Caco-2 (cell line): Measurements from ENCODE around the gene BMP7. TPM values are rescaled to one million over a fixed set of nuclear protein-coding genes. Genes with fewer than 3 reads are reported as not detected.

ENCODE experiments used
- BruUV-seq: library from RNA; stranded (reverse); fragments of 400-500 nt; replicated peaks from 2 replicates; lab custom pipeline; 2021; lab: Mats Ljungman, UMichigan
- CTCF ChIA-PET: fragments of 300-600 bp; sonication (Branson Sonifier 250); formaldehyde crosslinking; loops from one replicate; lab custom pipeline; 2022; ENCODE audit warnings: antibody characterized with exemption; lab: Charles Lee
- POLR2A ChIA-PET: fragments of 300-600 bp; sonication (Branson Sonifier 250); formaldehyde crosslinking; loops from one replicate; lab custom pipeline; 2022; ENCODE audit warnings: antibody characterized with exemption; lab: Charles Lee
- DNase-seq, 2 experiments: peaks; one replicate each; pipeline versions ENCODE4 v3.0.0 to v3.0.0-alpha.2; 2020 to 2022
- H3K27me3 ChIP-seq: replicated peaks from 2 replicates; pipeline ENCODE4 v1.6.0; 2011; ENCODE audit warnings: low read length; ENCODE audit not compliant: control insufficient read depth, insufficient read depth
- H3K36me3 ChIP-seq: 2 replicates; pipeline ENCODE4 v1.5.1; 2011; ENCODE audit warnings: low read length; ENCODE audit not compliant: control insufficient read depth, insufficient read depth
- H3K4me1 ChIP-seq: fragments of 250-450 bp; sonication (Bioruptor Pico); 2 replicates; pipeline ENCODE4 v1.5.1; 2020; ENCODE audit warnings: mild to moderate bottlenecking
- H3K4me3 ChIP-seq: 2 replicates; pipeline ENCODE4 v1.5.1; 2011; ENCODE audit warnings: low read depth, mild to moderate bottlenecking, control low read depth, low read length
- H3K9me3 ChIP-seq: fragments of 250-450 bp; sonication (Bioruptor Pico); 2 replicates; pipeline ENCODE4 v1.5.1; 2020; ENCODE audit warnings: mild to moderate bottlenecking, moderate library complexity
- H3K27ac Mint-ChIP-seq: one replicate; pipeline ENCODE4 v1.8.0; 2022; ENCODE audit warnings: mixed read lengths; ENCODE audit not compliant: unreplicated experiment
- H3K27me3 Mint-ChIP-seq: one replicate; pipeline ENCODE4 v1.8.0; 2022; ENCODE audit warnings: mixed read lengths; ENCODE audit not compliant: insufficient read depth, unreplicated experiment
- H3K36me3 Mint-ChIP-seq: one replicate; pipeline ENCODE4 v1.8.0; 2022; ENCODE audit warnings: mild to moderate bottlenecking, mixed read lengths; ENCODE audit not compliant: insufficient read depth, unreplicated experiment
- H3K4me1 Mint-ChIP-seq: one replicate; pipeline ENCODE4 v1.8.0; 2022; ENCODE audit warnings: low read depth, mixed read lengths; ENCODE audit not compliant: unreplicated experiment
- H3K4me3 Mint-ChIP-seq: one replicate; pipeline ENCODE4 v1.8.0; 2022; ENCODE audit warnings: mild to moderate bottlenecking, moderate library complexity, mixed read lengths; ENCODE audit not compliant: unreplicated experiment
- H3K9me3 Mint-ChIP-seq: one replicate; pipeline ENCODE4 v1.8.0; 2022; ENCODE audit warnings: mixed read lengths; ENCODE audit not compliant: unreplicated experiment
- intact Hi-C: fragments of 100-400 bp; cut with micrococcal nuclease; formaldehyde crosslinking; loops from one replicate; pipeline ENCODE4 v1.10.0; 2022; ENCODE audit not compliant: unreplicated experiment
- total RNA-seq: library from RNA; stranded (reverse); gene quantifications from 2 replicates; pipeline ENCODE4 v1.2.3, GENCODE V29; 2022
- TF ChIP-seq, protein P1 (sequence below), 2 experiments: fragments of 200-600 bp in 1 of 2; IDR thresholded peaks; 1 replicate in 1 of 2; 2 replicates in 1 of 2; pipeline versions ENCODE4 v1.5.1 to v1.8.0; 2011 to 2022; ENCODE audit warnings: antibody characterized with exemption in 1 of 2, control low read depth in 1 of 2, inconsistent platforms in 1 of 2, low read depth in 1 of 2, low read length in 1 of 2, mild to moderate bottlenecking in 1 of 2, moderate library complexity in 1 of 2; ENCODE audit not compliant: insufficient read depth in 1 of 2, severe bottlenecking in 1 of 2, unreplicated experiment in 1 of 2

Gene BMP7
- total RNA-seq, 1 experiment from 2014 or later, result 317 TPM

- no peak for DNase-seq
- H3K36me3 Mint-ChIP-seq, result peaks cover 91% of the 10 kb centered on the region
- no peaks in the 10 kb centered on the region for H3K27me3 Mint-ChIP-seq
- no peaks in the 10 kb centered on the region for H3K27me3 ChIP-seq
- peaks cover 19% of the 10 kb centered on the region for H3K4me1 Mint-ChIP-seq
- peaks cover 3% of the 10 kb centered on the region; the same call in 1 of the 2 replicates for H3K9me3 ChIP-seq
- H3K27ac Mint-ChIP-seq, result no peak overlapping the region
- intact Hi-C loops, result no loop called here
- H3K9me3 Mint-ChIP-seq, result peaks cover 10% of the 10 kb centered on the region
- ChIA-PET POLR2A (no interaction called here), CTCF (no interaction called here)
- TF ChIP-seq, protein P1, sequence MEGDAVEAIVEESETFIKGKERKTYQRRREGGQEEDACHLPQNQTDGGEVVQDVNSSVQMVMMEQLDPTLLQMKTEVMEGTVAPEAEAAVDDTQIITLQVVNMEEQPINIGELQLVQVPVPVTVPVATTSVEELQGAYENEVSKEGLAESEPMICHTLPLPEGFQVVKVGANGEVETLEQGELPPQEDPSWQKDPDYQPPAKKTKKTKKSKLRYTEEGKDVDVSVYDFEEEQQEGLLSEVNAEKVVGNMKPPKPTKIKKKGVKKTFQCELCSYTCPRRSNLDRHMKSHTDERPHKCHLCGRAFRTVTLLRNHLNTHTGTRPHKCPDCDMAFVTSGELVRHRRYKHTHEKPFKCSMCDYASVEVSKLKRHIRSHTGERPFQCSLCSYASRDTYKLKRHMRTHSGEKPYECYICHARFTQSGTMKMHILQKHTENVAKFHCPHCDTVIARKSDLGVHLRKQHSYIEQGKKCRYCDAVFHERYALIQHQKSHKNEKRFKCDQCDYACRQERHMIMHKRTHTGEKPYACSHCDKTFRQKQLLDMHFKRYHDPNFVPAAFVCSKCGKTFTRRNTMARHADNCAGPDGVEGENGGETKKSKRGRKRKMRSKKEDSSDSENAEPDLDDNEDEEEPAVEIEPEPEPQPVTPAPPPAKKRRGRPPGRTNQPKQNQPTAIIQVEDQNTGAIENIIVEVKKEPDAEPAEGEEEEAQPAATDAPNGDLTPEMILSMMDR (IDR thresholded peaks at IDR 0.05; ENCODE audit: insufficient read depth in 1 of 2, low read depth in 1 of 2, low read length in 1 of 2, severe bottlenecking in 1 of 2, unreplicated experiment in 1 of 2), result no peak
- BruUV-seq, result no TSS peak
- no peaks in the 10 kb centered on the region for H3K36me3 ChIP-seq
- H3K4me3 Mint-ChIP-seq, result no peak overlapping the region
- peaks cover 30% of the 10 kb centered on the region for H3K4me1 ChIP-seq
- H3K4me3 ChIP-seq, result no peak overlapping the region
These were observed 55.5 kb downstream of the BMP7 start for GRCh38 chr20:57210911-57211280.

GRCh38 chr20:57210054-57210910 lies 56.2 kb downstream of the BMP7 start:
- H3K27me3 Mint-ChIP-seq, result no peaks in the 10 kb centered on the region
- Histone ChIP-seq H3K36me3 (no peaks in the 10 kb centered on the region), H3K4me1 (peaks cover 30% of the 10 kb centered on the region), H3K4me3 (no peak overlapping the region), H3K27me3 (no peaks in the 10 kb centered on the region), H3K9me3 (peaks cover 3% of the 10 kb centered on the region; the same call in 1 of the 2 replicates)
- peak; percentile 51 to 79 for DNase-seq
- TF ChIP-seq, protein P1 (IDR thresholded peaks at IDR 0.05; ENCODE audit: insufficient read depth in 1 of 2, low read depth in 1 of 2, low read length in 1 of 2, severe bottlenecking in 1 of 2, unreplicated experiment in 1 of 2), result no peak
- ChIA-PET POLR2A (no interaction called here), CTCF (no interaction called here)
- intact Hi-C loops, result no loop called here
- peaks cover 91% of the 10 kb centered on the region for H3K36me3 Mint-ChIP-seq
- no TSS peak for BruUV-seq
- peaks cover 25% of the 10 kb centered on the region for H3K4me1 Mint-ChIP-seq
- H3K4me3 Mint-ChIP-seq, result no peak overlapping the region
- H3K9me3 Mint-ChIP-seq, result peaks cover 10% of the 10 kb centered on the region
- H3K27ac Mint-ChIP-seq, result no peak overlapping the region

DNA sequence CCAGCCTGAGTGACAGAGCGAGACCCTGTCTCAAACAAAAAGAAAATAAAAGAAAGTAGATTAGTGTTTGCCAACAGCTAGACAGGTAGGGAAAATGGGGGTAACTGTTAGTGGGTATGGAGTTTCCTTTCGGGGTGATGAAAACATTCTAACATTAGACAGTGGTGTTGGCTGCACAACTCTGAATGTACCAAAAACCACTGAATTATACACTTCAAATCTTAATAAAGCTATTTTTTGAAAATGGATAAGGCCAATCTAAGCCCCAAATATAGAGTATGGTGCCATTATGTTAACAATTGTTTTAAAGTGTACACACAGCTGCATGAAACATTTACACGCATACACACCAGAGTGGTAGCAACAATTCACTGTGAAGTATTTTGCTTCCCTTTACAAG lies 57.0 kb downstream of the BMP7 start:
- BruUV-seq, result no TSS peak
- Histone ChIP-seq H3K4me3 (no peak overlapping the region), H3K4me1 (peaks cover 30% of the 10 kb centered on the region), H3K27me3 (no peaks in the 10 kb centered on the region), H3K9me3 (peaks cover 3% of the 10 kb centered on the region; the same call in 1 of the 2 replicates), H3K36me3 (no peaks in the 10 kb centered on the region)
- Mint-ChIP-seq H3K4me3 (no peak overlapping the region), H3K9me3 (peaks cover 10% of the 10 kb centered on the region), H3K27me3 (no peaks in the 10 kb centered on the region), H3K36me3 (peaks cover 93% of the 10 kb centered on the region), H3K27ac (no peak overlapping the region), H3K4me1 (peaks cover 28% of the 10 kb centered on the region)
- TF ChIP-seq, protein P1 (IDR thresholded peaks at IDR 0.05; ENCODE audit: insufficient read depth in 1 of 2, low read depth in 1 of 2, low read length in 1 of 2, severe bottlenecking in 1 of 2, unreplicated experiment in 1 of 2), result no peak
- DNase-seq, result no peak
- POLR2A ChIA-PET, result no interaction called here
- CTCF ChIA-PET, result no interaction called here
- intact Hi-C loops, result no loop called here
